ENCODE measurements around the gene FOXP1.
A peak's percentile ranks its signal among the peaks of the same experiment; 100 is the strongest.

FOXP1 gene

GRCh38 chr3:71302604-71303003, 280.9 kb downstream of the FOXP1 start:
- no peak for TF ChIP-seq EZH2 (IDR thresholded peaks at IDR 0.05; ENCODE audit: borderline replicate concordance, low read length)
- TF ChIP-seq, protein P1, sequence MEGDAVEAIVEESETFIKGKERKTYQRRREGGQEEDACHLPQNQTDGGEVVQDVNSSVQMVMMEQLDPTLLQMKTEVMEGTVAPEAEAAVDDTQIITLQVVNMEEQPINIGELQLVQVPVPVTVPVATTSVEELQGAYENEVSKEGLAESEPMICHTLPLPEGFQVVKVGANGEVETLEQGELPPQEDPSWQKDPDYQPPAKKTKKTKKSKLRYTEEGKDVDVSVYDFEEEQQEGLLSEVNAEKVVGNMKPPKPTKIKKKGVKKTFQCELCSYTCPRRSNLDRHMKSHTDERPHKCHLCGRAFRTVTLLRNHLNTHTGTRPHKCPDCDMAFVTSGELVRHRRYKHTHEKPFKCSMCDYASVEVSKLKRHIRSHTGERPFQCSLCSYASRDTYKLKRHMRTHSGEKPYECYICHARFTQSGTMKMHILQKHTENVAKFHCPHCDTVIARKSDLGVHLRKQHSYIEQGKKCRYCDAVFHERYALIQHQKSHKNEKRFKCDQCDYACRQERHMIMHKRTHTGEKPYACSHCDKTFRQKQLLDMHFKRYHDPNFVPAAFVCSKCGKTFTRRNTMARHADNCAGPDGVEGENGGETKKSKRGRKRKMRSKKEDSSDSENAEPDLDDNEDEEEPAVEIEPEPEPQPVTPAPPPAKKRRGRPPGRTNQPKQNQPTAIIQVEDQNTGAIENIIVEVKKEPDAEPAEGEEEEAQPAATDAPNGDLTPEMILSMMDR (IDR thresholded peaks at IDR 0.05; ENCODE audit: low read length): no peak
- Histone ChIP-seq H3K27ac (ENCODE audit: low read depth, low read length, poor library complexity, severe bottlenecking) (no peak overlapping the region), H3K27me3 (ENCODE audit: insufficient read depth, low read length) (no peaks in the 10 kb centered on the region), H4K20me1 (ENCODE audit: insufficient read depth, low read length) (no peaks in the 10 kb centered on the region), H3K9me2 (ENCODE audit: low read depth, low read length) (no peaks in the 10 kb centered on the region), H3K79me2 (ENCODE audit: insufficient read depth, low read length) (peaks cover 85% of the 10 kb centered on the region), H3K4me1 (ENCODE audit: insufficient read depth, low read length, severe bottlenecking) (peaks cover 79% of the 10 kb centered on the region), H2AFZ (ENCODE audit: low read length) (no peak overlapping the region), H3K4me2 (ENCODE audit: low read length) (peak overlapping the region; percentile 90), H3K36me3 (ENCODE audit: insufficient read depth, low read length) (peaks cover 19% of the 10 kb centered on the region), H3K9ac (ENCODE audit: low read length) (no peak overlapping the region), H3K9me3 (ENCODE audit: low read length) (no peaks in the 10 kb centered on the region), H3K4me3 (ENCODE audit: low read depth, low read length, poor library complexity, severe bottlenecking) (peak overlapping the region; percentile 68), H3F3A (ENCODE audit: insufficient read depth, low read length) (no peaks in the 10 kb centered on the region)

- Histone ChIP-seq H3K27me3 (ENCODE audit: insufficient read depth, low read length) (no peaks in the 10 kb centered on the region), H3K27ac (ENCODE audit: low read depth, low read length, poor library complexity, severe bottlenecking) (peak overlapping the region; percentile 37), H3K4me2 (ENCODE audit: low read length) (peak overlapping the region; percentile 4; the same call in 1 of the 2 replicates), H4K20me1 (ENCODE audit: insufficient read depth, low read length) (no peaks in the 10 kb centered on the region), H2AFZ (ENCODE audit: low read length) (no peak overlapping the region), H3F3A (ENCODE audit: insufficient read depth, low read length) (no peaks in the 10 kb centered on the region), H3K4me1 (ENCODE audit: insufficient read depth, low read length, severe bottlenecking) (peaks cover 63% of the 10 kb centered on the region), H3K9me3 (ENCODE audit: low read length) (no peaks in the 10 kb centered on the region), H3K36me3 (ENCODE audit: insufficient read depth, low read length) (peaks cover 33% of the 10 kb centered on the region), H3K9ac (ENCODE audit: low read length) (no peak overlapping the region), H3K4me3 (ENCODE audit: low read depth, low read length, poor library complexity, severe bottlenecking) (no peak overlapping the region), H3K79me2 (ENCODE audit: insufficient read depth, low read length) (peaks cover 69% of the 10 kb centered on the region), H3K9me2 (ENCODE audit: low read depth, low read length) (no peaks in the 10 kb centered on the region)
- no peak for TF ChIP-seq EZH2 (IDR thresholded peaks at IDR 0.05; ENCODE audit: borderline replicate concordance, low read length)
- TF ChIP-seq, protein P1 (IDR thresholded peaks at IDR 0.05; ENCODE audit: low read length): no peak
These were observed 282.6 kb downstream of the FOXP1 start for GRCh38 chr3:71300951-71301393.

DNA sequence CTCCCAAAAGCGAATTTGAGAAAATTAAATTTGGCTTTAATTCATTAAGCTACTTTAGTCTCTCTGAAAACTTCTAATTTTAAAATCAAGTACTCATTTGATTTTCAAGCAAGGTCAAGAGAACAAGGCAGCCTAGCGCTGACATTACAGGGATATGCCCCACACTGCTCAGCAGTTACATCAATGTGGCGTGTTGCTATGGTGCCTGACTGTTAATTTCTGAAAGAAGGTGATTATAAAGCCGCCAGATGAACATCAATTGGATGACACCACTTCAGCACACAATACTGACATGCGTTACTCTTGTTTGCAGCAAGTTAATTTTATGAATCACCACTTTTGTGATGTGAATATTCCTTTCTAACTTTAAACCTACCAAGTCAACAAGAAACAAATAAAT, 284.4 kb downstream of the FOXP1 start:
- Histone ChIP-seq H4K20me1 (ENCODE audit: insufficient read depth, low read length) (no peaks in the 10 kb centered on the region), H3K27ac (ENCODE audit: low read depth, low read length, poor library complexity, severe bottlenecking) (no peak overlapping the region), H3K4me1 (ENCODE audit: insufficient read depth, low read length, severe bottlenecking) (peaks cover 45% of the 10 kb centered on the region), H3K79me2 (ENCODE audit: insufficient read depth, low read length) (peaks cover 69% of the 10 kb centered on the region), H3K4me2 (ENCODE audit: low read length) (no peak overlapping the region), H3K9me2 (ENCODE audit: low read depth, low read length) (no peaks in the 10 kb centered on the region), H3K4me3 (ENCODE audit: low read depth, low read length, poor library complexity, severe bottlenecking) (no peak overlapping the region), H3K9me3 (ENCODE audit: low read length) (no peaks in the 10 kb centered on the region), H3K9ac (ENCODE audit: low read length) (no peak overlapping the region), H3K36me3 (ENCODE audit: insufficient read depth, low read length) (peaks cover 51% of the 10 kb centered on the region), H3K27me3 (ENCODE audit: insufficient read depth, low read length) (no peaks in the 10 kb centered on the region), H3F3A (ENCODE audit: insufficient read depth, low read length) (no peaks in the 10 kb centered on the region), H2AFZ (ENCODE audit: low read length) (no peak overlapping the region)
- TF ChIP-seq EZH2 (IDR thresholded peaks at IDR 0.05; ENCODE audit: borderline replicate concordance, low read length): no peak
- TF ChIP-seq, protein P1 (IDR thresholded peaks at IDR 0.05; ENCODE audit: low read length): no peak
